ENCODE measurements around the gene UQCRC2. TPM values are rescaled to one million over a fixed set of nuclear protein-coding genes. Genes with fewer than 3 reads are reported as not detected.
"Not testable (repeated sequence)": the region's sequence is repeated elsewhere in the genome, so short reads cannot be mapped to it uniquely, and the experiment has no call there.

UQCRC2 gene
- 144 and 166 TPM in 2 replicates for total RNA-seq
- polyA plus RNA-seq, result 129 and 138 TPM in 2 replicates

- Histone ChIP-seq H4K20me1 (ENCODE audit: insufficient read depth, poor library complexity, severe bottlenecking) (peaks cover 14% of the 10 kb centered on the region), H3K4me1 (ENCODE audit: insufficient read depth) (peaks cover 11% of the 10 kb centered on the region), H3K9me3 (ENCODE audit: low read depth) (no peaks in the 10 kb centered on the region), H3K9me2 (replicated peaks; ENCODE audit: insufficient read depth) (no peaks in the 10 kb centered on the region), H3K79me2 (peaks cover 66% of the 10 kb centered on the region), H3K27ac (peak within 1 kb of the TSS; percentile 94), H2AFZ (peak within 1 kb of the TSS; percentile 50), H3K4me2 (peak within 1 kb of the TSS; percentile 90), H3K4me3 (peak within 1 kb of the TSS; percentile 71), H3K27me3 (no peaks in the 10 kb centered on the region), H3K36me3 (replicated peaks; ENCODE audit: insufficient read depth, low read depth) (no peaks in the 10 kb centered on the region)
- peak; percentile 96 for DNase-seq (ENCODE audit: low spot score)
- under 1% methylated on average over 41 of the region's 41 CpGs for WGBS (ENCODE audit: low lambda C conversion rate, missing lambda C conversion rate)
- TF ChIP-seq CTCF (IDR thresholded peaks at IDR 0.05; ENCODE audit: poor library complexity) (no peak), EZH2 (IDR thresholded peaks at IDR 0.05; ENCODE audit: borderline replicate concordance) (no peak), EZH2phosphoT487 (IDR thresholded peaks at IDR 0.05; ENCODE audit: low read depth, severe bottlenecking, unreplicated experiment) (no peak)
Measured at GRCh38 chr16:21952793-21953540, at the start of gene UQCRC2. TSS of gene UQCRC2 (plus strand) at chr16:21953361. CDS start at chr16:21953424, 63 bp downstream.

DNA sequence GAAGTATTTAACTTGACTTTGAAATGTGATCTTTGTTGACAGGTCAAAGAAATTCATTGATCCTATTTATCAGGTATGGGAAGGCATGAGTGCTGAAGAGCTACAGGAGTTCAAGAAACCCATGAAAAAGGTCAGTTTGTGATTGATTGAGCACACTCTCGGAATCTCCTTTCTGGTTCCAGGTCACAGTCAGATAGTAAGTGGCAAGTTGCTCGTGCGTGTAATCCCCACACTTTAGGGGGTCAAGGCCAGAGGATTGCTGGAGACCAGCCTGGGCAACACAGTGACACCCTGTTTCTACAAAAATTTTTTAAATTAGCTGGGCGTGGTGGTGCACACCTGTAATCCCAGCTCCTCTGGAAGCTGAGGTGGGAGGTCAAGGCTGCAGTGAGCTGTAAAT is 20.5 kb upstream of the UQCRC2 start:
- H3K27ac ChIP-seq; H4K20me1 ChIP-seq (ENCODE audit: insufficient read depth, poor library complexity, severe bottlenecking); H3K9me2 ChIP-seq (replicated peaks; ENCODE audit: insufficient read depth); H3K4me2 ChIP-seq; H3K4me1 ChIP-seq (ENCODE audit: insufficient read depth); H3K9me3 ChIP-seq (ENCODE audit: low read depth); DNase-seq (ENCODE audit: low spot score); H3K4me3 ChIP-seq; H2AFZ ChIP-seq; H3K79me2 ChIP-seq; H3K36me3 ChIP-seq (replicated peaks; ENCODE audit: insufficient read depth, low read depth); H3K27me3 ChIP-seq: not testable (repeated sequence)
- WGBS (ENCODE audit: low lambda C conversion rate, missing lambda C conversion rate), result 74% methylated on average over 3 of the region's 4 CpGs

DNA sequence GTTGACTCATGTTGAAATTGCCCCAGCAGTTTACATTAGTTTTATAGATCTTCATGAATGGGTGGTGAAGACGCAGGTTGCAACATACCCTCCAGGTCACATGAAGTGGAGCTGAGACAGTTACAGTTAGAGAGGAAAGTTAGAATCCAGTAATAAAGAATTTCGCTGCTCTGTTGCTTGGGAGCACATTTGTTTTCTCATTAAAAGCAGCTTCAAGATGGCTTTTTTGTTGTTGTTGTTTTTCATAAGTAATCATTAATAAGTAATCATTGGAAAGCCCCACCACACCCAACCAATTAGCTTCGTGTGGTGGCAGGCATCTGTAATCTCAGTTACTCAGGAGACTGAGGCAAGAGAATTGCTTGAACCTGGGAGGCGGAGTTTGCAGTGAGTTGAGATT is 19.8 kb upstream of the UQCRC2 start:
- not testable (repeated sequence) for H4K20me1 ChIP-seq (ENCODE audit: insufficient read depth, poor library complexity, severe bottlenecking); H3K79me2 ChIP-seq; H3K9me2 ChIP-seq (replicated peaks; ENCODE audit: insufficient read depth); H3K36me3 ChIP-seq (replicated peaks; ENCODE audit: insufficient read depth, low read depth); H3K4me3 ChIP-seq; H3K27ac ChIP-seq; H2AFZ ChIP-seq; H3K27me3 ChIP-seq; H3K4me1 ChIP-seq (ENCODE audit: insufficient read depth); H3K4me2 ChIP-seq; DNase-seq (ENCODE audit: low spot score); H3K9me3 ChIP-seq (ENCODE audit: low read depth)
- 71% methylated on average over 4 of the region's 4 CpGs for WGBS (ENCODE audit: low lambda C conversion rate, missing lambda C conversion rate)

DNA sequence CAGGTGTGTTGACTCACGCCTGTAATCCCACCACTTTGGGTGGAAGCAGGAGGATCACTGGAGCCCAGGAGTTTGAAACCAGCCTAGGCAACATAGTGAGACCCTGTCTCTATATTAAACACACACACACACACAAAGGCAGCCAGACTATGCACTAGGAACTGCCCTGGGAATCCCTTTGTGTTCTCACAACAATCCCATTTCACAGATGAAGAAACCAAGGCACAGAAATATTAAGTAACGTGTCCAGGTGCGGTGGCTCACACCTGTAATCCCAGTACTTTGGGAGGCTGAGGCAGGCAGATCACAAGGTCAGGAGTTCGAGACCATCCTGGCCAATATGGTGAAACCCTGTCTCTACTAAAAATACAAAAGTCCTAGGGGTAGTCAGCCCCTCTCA is 19.4 kb upstream of the UQCRC2 start:
- H2AFZ ChIP-seq; H3K4me1 ChIP-seq (ENCODE audit: insufficient read depth); H4K20me1 ChIP-seq (ENCODE audit: insufficient read depth, poor library complexity, severe bottlenecking); H3K79me2 ChIP-seq; H3K27ac ChIP-seq; DNase-seq (ENCODE audit: low spot score); H3K4me2 ChIP-seq; H3K9me3 ChIP-seq (ENCODE audit: low read depth); H3K4me3 ChIP-seq; H3K9me2 ChIP-seq (replicated peaks; ENCODE audit: insufficient read depth); H3K27me3 ChIP-seq; H3K36me3 ChIP-seq (replicated peaks; ENCODE audit: insufficient read depth, low read depth): not testable (repeated sequence)
- WGBS (ENCODE audit: low lambda C conversion rate, missing lambda C conversion rate), result 84% methylated on average over 3 of the region's 4 CpGs

- H3K4me1 ChIP-seq (ENCODE audit: insufficient read depth); H3K79me2 ChIP-seq; H3K27me3 ChIP-seq; H3K27ac ChIP-seq; H3K4me2 ChIP-seq; H3K4me3 ChIP-seq; DNase-seq (ENCODE audit: low spot score); H2AFZ ChIP-seq; H3K9me2 ChIP-seq (replicated peaks; ENCODE audit: insufficient read depth); H3K9me3 ChIP-seq (ENCODE audit: low read depth); H4K20me1 ChIP-seq (ENCODE audit: insufficient read depth, poor library complexity, severe bottlenecking); H3K36me3 ChIP-seq (replicated peaks; ENCODE audit: insufficient read depth, low read depth): not testable (repeated sequence)
- 84% methylated on average over 6 of the region's 6 CpGs for WGBS (ENCODE audit: low lambda C conversion rate, missing lambda C conversion rate)
Measured at GRCh38 chr16:21936216-21936615, 16.9 kb upstream of the UQCRC2 start.

All from hepatocyte (in vitro differentiated cells).